Measurements from ENCODE around the gene SNCB. TPM values are rescaled to one million over a fixed set of nuclear protein-coding genes. Genes with fewer than 3 reads are reported as not detected.

Gene SNCB
- total RNA-seq, 1 experiment from 2014 or later: 6.8 TPM

GRCh38 chr5:176624142-176624541, 6.2 kb downstream of the SNCB start:
- Mint-ChIP-seq H3K36me3 (no peaks in the 10 kb centered on the region), H3K27ac (no peak overlapping the region), H3K9me3 (no peaks in the 10 kb centered on the region), H3K4me3 (no peak overlapping the region), H3K4me1 (peaks cover 24% of the 10 kb centered on the region), H3K27me3 (ENCODE audit: low read depth) (peaks cover 43% of the 10 kb centered on the region)
- TF ChIP-seq NR3C1 (CRISPR knock-in tag; conservative IDR thresholded peaks at IDR 0.05; ENCODE audit: low read depth): no peak
- CTCF ChIA-PET: no interaction called here
- POLR2A ChIA-PET: no interaction called here
- ATAC-seq (no peak), DNase-seq (ENCODE audit: low spot score) (no peak)

DNA sequence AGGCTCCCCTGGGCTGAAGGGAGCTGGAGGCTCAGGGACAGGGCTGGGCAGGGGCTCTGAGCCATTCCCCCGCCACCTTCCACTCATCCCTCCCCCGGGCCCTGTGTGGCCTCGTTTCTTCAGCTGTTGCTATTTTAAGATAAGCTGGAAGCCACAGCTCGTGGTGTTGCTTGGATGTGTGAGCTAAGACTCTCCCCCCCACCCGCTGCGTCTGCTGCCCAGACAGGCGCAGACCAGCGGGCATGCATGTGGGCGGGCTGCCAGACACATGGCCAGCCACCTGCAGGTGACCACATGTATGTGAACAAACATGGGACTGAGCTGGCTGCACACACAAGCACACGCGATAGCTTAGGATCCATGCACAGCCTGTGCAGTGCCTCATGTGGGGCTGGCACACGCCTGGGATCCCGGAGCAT, 8.7 kb downstream of the SNCB start:
- ChIA-PET POLR2A (no interaction called here), CTCF (interaction anchor here (1.0 to 1.7 kb wide), 5 partner anchors 9 to 39 kb away, joined by 4 to 10 read pairs (median 5); partner anchors contain the start of genes EIF4E1B, SNCB and TSPAN17)
- ATAC-seq (no peak), DNase-seq (ENCODE audit: low spot score) (no peak)
- TF ChIP-seq USF2 (CRISPR knock-in tag; IDR thresholded peaks at IDR 0.05): no peak
- TF ChIP-seq, protein P1, sequence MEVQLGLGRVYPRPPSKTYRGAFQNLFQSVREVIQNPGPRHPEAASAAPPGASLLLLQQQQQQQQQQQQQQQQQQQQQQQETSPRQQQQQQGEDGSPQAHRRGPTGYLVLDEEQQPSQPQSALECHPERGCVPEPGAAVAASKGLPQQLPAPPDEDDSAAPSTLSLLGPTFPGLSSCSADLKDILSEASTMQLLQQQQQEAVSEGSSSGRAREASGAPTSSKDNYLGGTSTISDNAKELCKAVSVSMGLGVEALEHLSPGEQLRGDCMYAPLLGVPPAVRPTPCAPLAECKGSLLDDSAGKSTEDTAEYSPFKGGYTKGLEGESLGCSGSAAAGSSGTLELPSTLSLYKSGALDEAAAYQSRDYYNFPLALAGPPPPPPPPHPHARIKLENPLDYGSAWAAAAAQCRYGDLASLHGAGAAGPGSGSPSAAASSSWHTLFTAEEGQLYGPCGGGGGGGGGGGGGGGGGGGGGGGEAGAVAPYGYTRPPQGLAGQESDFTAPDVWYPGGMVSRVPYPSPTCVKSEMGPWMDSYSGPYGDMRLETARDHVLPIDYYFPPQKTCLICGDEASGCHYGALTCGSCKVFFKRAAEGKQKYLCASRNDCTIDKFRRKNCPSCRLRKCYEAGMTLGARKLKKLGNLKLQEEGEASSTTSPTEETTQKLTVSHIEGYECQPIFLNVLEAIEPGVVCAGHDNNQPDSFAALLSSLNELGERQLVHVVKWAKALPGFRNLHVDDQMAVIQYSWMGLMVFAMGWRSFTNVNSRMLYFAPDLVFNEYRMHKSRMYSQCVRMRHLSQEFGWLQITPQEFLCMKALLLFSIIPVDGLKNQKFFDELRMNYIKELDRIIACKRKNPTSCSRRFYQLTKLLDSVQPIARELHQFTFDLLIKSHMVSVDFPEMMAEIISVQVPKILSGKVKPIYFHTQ (CRISPR knock-in tag; IDR thresholded peaks at IDR 0.05): no peak
- H3K36me3 Mint-ChIP-seq: no peaks in the 10 kb centered on the region
- no peaks in the 10 kb centered on the region for H3K9me3 Mint-ChIP-seq
- H3K4me3 Mint-ChIP-seq: no peak overlapping the region
- H3K27ac Mint-ChIP-seq: no peak overlapping the region
- H3K27me3 Mint-ChIP-seq (ENCODE audit: low read depth): peaks cover 50% of the 10 kb centered on the region
- peaks cover 8% of the 10 kb centered on the region for H3K4me1 Mint-ChIP-seq

DNA sequence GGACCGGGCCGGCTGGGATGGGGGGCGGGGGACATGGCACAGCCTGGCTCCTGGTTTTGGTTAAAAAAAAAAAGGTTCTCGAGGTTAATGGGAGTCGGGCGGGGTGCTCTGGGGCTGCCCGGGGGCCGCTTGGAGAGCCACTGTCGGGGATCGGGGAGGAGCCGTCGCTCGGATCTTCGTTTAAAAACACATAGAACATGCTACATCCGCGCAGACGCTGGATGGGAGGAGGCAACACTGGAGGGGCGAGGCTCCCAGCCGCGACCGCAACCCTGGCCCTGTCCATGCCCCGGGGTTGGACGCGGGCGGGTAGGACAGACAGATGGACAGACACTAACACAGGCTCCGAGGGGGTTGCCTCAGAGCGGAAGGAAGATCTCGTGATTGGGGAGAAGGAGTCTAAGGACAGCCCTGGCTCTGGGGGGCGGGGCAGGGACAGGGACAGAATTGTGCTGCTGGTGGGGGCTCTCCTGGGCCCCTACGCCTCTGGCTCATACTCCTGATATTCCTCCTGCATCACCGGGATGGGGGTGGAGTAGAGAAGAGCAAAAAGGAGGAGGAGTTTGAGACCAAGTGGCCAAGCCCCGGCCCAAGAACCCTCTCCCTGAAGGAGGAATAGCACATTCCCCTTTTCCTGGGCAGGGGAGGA, 9.9 kb downstream of the SNCB start:
- H3K27ac Mint-ChIP-seq: no peak overlapping the region

GRCh38 chr5:176619569-176620332, 10.6 kb downstream of the SNCB start:
- ATAC-seq: no peak
- Mint-ChIP-seq H3K27me3 (ENCODE audit: low read depth) (peaks cover 66% of the 10 kb centered on the region), H3K36me3 (no peaks in the 10 kb centered on the region), H3K4me3 (peak overlapping the region; percentile 76), H3K4me1 (peaks cover 6% of the 10 kb centered on the region), H3K27ac (no peak overlapping the region), H3K9me3 (no peaks in the 10 kb centered on the region)
- POLR2A ChIA-PET: interaction anchor here (0.6 to 1.0 kb wide), 2 partner anchors 11 to 155 kb away, joined by 3 to 5 read pairs; no protein-coding TSS in a partner anchor
- CTCF ChIA-PET: interaction anchor here (0.6 to 1.3 kb wide), 3 partner anchors 11 to 41 kb away, joined by 3 to 4 read pairs (median 3); partner anchors contain the start of genes EIF4E1B and SNCB
- DNase-seq (ENCODE audit: low spot score): peak; percentile 41
- TF ChIP-seq NFATC4 (CRISPR knock-in tag; IDR thresholded peaks at IDR 0.05) (no peak), ZMAT4 (CRISPR knock-in tag; IDR thresholded peaks at IDR 0.05) (no peak), ZNF232 (CRISPR knock-in tag; IDR thresholded peaks at IDR 0.05) (no peak), CREM (CRISPR knock-in tag; IDR thresholded peaks at IDR 0.05) (no peak), NR1H2 (CRISPR knock-in tag; IDR thresholded peaks at IDR 0.05) (no peak), ZNF121 (CRISPR knock-in tag; IDR thresholded peaks at IDR 0.05) (0 out of 2 replicates have a peak, but pooled peaks have one; percentile 10), TEAD1 (CRISPR knock-in tag; IDR thresholded peaks at IDR 0.05) (peak; percentile 55; the same call in 1 of the 2 replicates), NFE2L1 (CRISPR knock-in tag; IDR thresholded peaks at IDR 0.05) (0 out of 2 replicates have a peak, but pooled peaks have one; percentile 17), CBFB (CRISPR knock-in tag; IDR thresholded peaks at IDR 0.05; ENCODE audit: low read depth) (no peak), E2F5 (CRISPR knock-in tag; IDR thresholded peaks at IDR 0.05) (peak; percentile 62)
- TF ChIP-seq, protein P2, sequence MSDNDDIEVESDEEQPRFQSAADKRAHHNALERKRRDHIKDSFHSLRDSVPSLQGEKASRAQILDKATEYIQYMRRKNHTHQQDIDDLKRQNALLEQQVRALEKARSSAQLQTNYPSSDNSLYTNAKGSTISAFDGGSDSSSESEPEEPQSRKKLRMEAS (CRISPR knock-in tag; IDR thresholded peaks at IDR 0.05): peak; percentile 85

More for the DNA sequence above, 9.9 kb downstream of the SNCB start:
- H3K4me3 Mint-ChIP-seq: peak overlapping the region; percentile 76
- no peaks in the 10 kb centered on the region for H3K9me3 Mint-ChIP-seq
- ATAC-seq (peak; percentile 11), DNase-seq (ENCODE audit: low spot score) (peak; percentile 39)
- H3K4me1 Mint-ChIP-seq: peaks cover 6% of the 10 kb centered on the region
- no peaks in the 10 kb centered on the region for H3K36me3 Mint-ChIP-seq
- no peak for TF ChIP-seq NFE2L1 (CRISPR knock-in tag; IDR thresholded peaks at IDR 0.05)
- no peak for TF ChIP-seq ZNF121 (CRISPR knock-in tag; IDR thresholded peaks at IDR 0.05)
- TF ChIP-seq USF2 (CRISPR knock-in tag; IDR thresholded peaks at IDR 0.05): no peak
- TF ChIP-seq E2F4 (CRISPR knock-in tag; IDR thresholded peaks at IDR 0.05; ENCODE audit: borderline replicate concordance, low read depth): no peak
- CTCF ChIA-PET: interaction anchor here (1.3 kb wide), 1 partner anchor 10 kb away, joined by 4 read pairs; the partner anchor contains the start of genes EIF4E1B and SNCB
- POLR2A ChIA-PET: interaction anchor here (0.6 to 1.0 kb wide), 2 partner anchors 12 to 156 kb away, joined by 3 to 5 read pairs; no protein-coding TSS in a partner anchor
- peaks cover 62% of the 10 kb centered on the region for H3K27me3 Mint-ChIP-seq (ENCODE audit: low read depth)
